ENCODE measurements around the gene IL12B. TPM values are rescaled to one million over a fixed set of nuclear protein-coding genes. Genes with fewer than 3 reads are reported as not detected.
"Not testable (repeated sequence)": the region's sequence is repeated elsewhere in the genome, so short reads cannot be mapped to it uniquely, and the experiment has no call there.

IL12B gene
- total RNA-seq, 1 donor from 2014 or later = not detected

- not testable (repeated sequence) for DNase-seq (ENCODE audit: low read depth)
These were observed 33.0 kb downstream of the IL12B start for GRCh38 chr5:159297300-159297699.

GRCh38 chr5:159294921-159295320, 35.4 kb downstream of the IL12B start:
- no peak for DNase-seq (ENCODE audit: low read depth)

DNA sequence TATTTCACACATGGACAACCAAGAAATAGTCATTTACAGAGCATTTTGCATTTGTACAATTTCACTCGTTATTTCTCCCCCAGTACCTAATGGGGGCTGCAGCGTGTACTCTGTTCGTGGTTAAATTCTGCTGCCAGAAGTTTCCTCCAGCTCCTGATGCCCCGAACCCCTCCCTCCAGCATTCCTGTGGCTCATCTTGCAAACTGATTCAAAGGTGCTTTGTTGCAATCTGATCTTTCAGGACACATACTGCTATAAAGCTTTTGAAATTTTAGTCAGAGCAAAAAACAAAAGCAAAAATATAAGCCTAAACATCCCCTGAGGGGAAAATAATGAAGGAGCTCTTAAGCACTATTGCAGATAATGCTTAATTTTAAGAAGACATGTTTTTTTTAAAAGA, 39.5 kb downstream of the IL12B start:
- peak; percentile 50 for DNase-seq (ENCODE audit: low read depth)

DNA sequence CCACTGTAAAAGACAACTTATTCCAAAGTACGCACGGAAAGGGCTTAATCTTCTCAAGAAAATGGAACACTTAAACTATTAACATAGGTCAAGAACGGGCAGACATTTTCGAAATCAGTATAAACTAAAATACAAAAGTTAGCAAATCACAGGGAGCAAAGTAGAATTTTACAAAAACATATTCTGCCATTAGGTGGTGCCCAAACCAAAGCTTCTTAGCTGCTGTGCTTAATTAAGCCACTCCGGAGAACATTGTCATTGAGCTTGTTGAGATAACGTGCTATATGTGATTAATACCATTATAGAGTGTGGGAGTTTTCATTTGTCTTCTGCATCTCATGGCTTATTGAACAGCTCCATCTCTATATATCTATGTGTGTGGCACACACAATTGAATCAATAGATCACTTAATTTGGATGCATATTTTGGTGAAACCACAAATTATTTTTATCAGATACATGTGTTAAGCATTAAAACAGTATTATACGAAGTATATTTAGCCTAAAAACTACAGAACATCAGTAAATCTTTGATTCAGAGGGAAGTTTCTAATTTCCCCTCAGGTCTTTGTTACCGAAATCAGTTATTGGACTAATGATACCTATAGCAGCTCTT, 43.8 kb downstream of the IL12B start:
- DNase-seq (ENCODE audit: low read depth) = peak; percentile 57

- no peak for DNase-seq (ENCODE audit: low read depth)
These were observed 55.6 kb downstream of the IL12B start for GRCh38 chr5:159274676-159275075.

DNA sequence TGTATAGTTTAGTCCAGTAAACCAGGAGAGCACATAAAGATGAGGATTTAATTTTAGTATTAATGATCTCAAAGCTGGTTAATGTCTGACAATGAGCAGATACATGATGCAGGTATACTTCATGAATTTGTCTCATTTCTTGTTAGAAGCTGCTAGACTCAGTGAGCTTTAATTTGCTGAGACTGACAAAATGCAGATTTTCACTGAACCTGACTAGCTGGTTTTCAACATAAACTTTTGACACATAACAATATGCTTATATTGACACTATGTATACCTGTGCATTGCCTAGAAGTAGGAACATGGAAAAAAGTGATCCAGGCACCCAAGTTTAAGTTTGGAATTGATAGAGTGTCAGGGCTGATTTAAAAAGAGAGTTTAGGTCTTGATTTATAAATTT, 56.4 kb downstream of the IL12B start:
- no peak for DNase-seq (ENCODE audit: low read depth)

DNA sequence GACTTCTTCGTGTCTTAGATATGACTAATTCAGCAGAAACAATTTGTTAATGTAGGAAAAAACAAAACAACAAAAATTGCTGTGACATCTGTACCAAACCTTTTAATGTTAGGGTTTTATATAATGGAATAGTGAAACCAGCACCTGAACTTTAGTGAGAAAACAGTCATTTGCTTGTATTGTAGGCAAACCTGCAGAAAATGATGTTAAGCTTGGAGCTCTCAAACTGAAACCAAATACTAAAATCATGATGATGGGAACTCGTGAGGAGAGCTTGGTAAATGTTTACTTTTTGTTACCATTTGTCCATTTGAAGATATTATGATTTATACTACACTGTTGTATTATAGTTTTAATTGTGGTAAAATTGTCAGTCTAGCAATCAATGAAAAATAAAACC, 60.6 kb downstream of the IL12B start:
- DNase-seq (ENCODE audit: low read depth) = no peak

DNA sequence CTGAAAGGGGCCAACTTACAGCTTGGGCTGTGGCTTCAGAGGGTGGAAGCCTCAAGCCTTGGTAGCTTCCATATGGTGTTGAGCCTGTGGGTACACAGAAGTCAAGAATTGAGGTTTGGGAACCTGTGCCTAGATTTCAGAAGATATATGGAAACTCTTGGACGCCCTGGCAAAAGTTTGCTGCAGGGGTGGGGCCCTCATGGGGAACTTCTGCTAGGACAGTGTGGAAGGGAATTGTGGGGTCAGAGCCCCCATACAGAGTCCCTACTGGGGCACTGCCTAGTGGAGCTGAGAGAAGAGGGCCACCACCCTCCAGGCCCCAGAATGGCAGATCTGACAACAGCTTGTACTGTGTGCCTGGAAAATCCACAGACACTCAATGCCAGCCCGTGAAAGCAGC, 63.5 kb downstream of the IL12B start:
- not testable (repeated sequence) for DNase-seq (ENCODE audit: low read depth)

Other genes with a start within 250 kb of the IL12B start
- gene EBF1, start 230.6 kb downstream of the IL12B start, total RNA-seq = 4.9 and 5.5 TPM in 2 replicates
- gene RNF145, start 120.9 kb downstream of the IL12B start, total RNA-seq = 20.3 and 24.2 TPM in 2 replicates
- 27.4 and 28.6 TPM in 2 replicates for gene UBLCP1, start 67.2 kb downstream of the IL12B start, total RNA-seq

Measured in myocyte (in vitro differentiated cells).